Measurements from ENCODE around the gene G6PD.

The G6PD gene

GRCh38 chrX:154488336-154489075 is 58.1 kb downstream of the G6PD start:
- no peak overlapping the region for H3K4me3 ChIP-seq (ENCODE audit: low read depth, low read length)

DNA sequence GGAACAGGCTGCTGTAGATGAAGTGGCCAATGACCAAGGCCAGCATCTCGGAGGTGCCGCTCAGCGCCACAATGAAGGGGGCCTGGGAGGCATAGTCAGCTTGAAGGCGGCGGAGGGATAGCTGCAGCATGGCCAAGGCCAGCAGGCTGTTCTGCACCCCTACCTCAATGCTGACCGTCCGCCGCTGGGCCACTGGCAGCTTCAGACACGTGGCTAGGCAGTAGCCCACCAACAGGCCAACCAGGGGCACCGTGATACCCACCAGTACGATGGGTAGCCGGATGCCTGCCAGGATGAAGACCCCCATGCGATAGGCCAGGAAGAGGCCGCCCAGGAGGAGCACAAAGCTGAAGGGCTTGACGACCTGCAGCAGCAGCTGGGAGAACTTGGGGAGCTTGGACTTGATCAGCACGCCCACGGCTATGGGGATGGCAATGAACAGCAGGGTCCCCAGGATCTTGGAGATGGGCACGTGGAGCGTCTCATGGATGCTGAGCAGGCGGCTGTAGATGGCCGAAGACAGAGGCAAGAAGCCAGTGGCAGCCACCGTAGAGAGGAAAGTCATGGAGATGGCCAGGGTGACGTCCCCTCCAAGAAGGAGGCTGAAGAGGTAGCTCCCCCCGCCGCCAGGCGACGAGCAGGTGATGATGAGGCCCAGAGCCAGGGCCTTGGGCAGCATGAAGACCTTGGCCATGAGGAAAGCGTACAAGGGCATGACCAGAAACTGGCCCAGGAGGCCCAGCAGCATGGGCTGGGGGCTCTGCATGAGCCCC is 58.9 kb downstream of the G6PD start:
- H3K4me3 ChIP-seq (ENCODE audit: low read depth, low read length) = no peak overlapping the region

- peak within 1 kb of the TSS; percentile 57 for H3K4me3 ChIP-seq (ENCODE audit: low read depth, low read length)
These were observed 60.0 kb downstream of the G6PD start, which contains the start of gene UBL4A for GRCh38 chrX:154486396-154487207. Gene UBL4A (minus strand): TSS chrX:154486615. CDS start chrX:154486584, 31 bp downstream.

- H3K4me3 ChIP-seq (ENCODE audit: low read depth, low read length) = peak overlapping the region; percentile 57
These were observed 60.6 kb downstream of the G6PD start for GRCh38 chrX:154486052-154486395.

DNA sequence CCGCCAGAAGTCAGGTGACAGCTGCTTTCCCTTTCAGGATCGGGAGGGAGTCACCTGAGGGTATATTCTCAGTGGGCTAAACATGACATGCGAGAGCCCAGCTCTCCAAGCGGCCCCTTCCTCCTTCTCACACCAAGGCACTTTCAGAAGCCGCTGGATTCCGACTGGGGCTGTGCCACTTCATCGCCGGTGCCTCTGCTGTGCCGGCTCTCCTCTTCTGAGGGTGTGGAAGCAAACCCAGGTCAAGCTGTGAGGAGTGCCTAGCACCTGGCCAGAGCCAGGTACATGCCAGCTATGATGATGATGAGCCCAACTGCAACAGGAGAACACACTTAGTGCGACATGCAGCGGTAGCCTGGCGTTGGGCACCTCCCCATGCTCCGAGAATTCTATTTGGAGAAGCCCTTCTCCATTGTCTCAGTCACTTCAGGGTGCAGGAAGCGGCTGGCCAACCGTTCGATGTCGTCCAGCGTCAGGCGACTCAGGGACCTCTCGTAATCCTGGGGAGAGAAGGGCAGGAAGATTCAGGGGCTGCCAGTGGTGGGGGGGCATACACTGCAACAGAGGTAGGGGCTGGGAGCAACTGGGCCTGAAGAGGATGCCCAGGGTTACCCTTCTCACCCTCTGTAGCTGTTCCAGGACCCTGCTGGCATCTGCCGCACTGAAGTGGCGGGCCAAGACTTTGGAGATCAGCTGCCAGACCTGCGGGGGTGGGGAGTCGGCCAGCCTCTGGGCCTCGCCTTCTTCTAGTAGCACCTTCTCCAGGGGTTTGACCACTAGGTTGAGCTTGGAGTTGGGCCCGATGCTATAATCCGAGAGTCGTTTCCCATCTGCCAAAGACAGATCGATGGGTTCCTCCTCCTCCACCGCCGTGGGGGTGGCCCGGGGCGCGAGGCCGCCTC is 61.2 kb downstream of the G6PD start:
- peak overlapping the region; percentile 57 for H3K4me3 ChIP-seq (ENCODE audit: low read depth, low read length)

DNA sequence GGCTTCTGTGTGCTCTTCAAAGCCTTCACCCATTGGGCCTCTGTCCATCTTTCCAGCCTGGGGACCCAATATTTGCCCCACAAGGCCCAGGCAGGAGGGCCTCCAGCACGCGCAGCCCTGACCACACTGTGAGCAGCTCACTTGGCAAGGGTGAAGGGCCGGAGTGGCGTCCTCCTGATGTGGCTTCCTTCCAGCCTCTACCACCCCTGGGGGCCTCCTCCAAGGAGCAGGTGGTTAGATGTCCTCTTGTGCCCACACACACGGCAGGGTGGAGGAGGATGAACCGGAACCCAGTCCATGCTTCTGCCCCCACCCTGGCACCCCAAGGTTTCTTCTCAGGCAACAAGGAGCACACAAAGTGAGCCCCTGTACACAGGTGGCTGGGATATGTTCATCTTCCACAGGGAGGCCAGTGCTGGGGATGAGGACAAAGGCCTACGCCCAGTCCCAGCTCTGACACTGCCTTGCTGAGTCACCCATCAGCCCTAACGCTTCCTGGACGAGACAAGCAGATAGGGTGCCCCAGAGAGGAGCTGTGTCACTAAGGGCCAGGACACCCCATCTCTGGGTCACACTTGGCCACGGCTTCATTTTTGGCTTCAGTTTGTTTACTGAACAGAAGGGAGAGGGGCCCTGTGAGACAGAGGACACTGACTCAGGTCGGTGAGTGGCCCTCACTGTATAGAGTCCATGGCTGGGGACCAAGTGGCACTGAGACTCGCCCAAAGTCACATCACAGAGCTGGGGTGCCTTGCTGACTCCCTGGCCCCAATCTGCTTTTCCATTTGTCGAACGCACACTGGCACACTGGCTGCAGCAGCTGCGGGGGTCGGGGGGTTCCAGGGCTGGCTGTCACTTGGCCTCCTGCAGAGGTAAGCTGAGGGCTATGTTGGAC is 62.1 kb downstream of the G6PD start:
- no peak overlapping the region for H3K4me3 ChIP-seq (ENCODE audit: low read depth, low read length)

DNA sequence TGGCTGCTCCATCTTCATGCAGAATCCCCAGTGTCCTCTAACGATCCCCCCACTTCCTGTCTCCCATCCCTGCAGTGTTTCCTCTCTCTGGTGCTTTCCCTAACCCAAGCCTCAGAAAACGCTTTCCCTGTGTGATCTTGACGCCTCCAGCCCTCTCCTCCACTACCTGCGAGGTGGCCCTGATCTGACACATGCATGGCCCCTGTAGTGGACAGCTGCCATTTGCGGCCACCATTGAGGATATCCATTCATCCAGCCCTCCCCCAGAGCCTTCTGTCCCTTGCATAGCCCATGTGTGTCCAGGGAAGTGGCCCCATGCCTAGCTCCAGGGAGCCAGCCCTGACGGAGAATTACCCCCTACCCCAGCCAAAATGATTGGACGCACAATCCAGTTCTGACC is 63.3 kb downstream of the G6PD start:
- H3K4me3 ChIP-seq (ENCODE audit: low read depth, low read length) = no peak overlapping the region

- H3K4me3 ChIP-seq (ENCODE audit: low read depth, low read length) = no peak overlapping the region
These were observed 63.9 kb downstream of the G6PD start for GRCh38 chrX:154482786-154483185.

- no peak overlapping the region for H3K4me3 ChIP-seq (ENCODE audit: low read depth, low read length)
These were observed 64.6 kb downstream of the G6PD start for GRCh38 chrX:154481911-154482601.
